ENCODE data around the gene HOXA13. TPM values are rescaled to one million over a fixed set of nuclear protein-coding genes. Genes with fewer than 3 reads are reported as not detected.

Gene HOXA13
- total RNA-seq, 3 donors from 2014 or later, result 0.16 to 0.33 TPM; not detected in 1

DNA sequence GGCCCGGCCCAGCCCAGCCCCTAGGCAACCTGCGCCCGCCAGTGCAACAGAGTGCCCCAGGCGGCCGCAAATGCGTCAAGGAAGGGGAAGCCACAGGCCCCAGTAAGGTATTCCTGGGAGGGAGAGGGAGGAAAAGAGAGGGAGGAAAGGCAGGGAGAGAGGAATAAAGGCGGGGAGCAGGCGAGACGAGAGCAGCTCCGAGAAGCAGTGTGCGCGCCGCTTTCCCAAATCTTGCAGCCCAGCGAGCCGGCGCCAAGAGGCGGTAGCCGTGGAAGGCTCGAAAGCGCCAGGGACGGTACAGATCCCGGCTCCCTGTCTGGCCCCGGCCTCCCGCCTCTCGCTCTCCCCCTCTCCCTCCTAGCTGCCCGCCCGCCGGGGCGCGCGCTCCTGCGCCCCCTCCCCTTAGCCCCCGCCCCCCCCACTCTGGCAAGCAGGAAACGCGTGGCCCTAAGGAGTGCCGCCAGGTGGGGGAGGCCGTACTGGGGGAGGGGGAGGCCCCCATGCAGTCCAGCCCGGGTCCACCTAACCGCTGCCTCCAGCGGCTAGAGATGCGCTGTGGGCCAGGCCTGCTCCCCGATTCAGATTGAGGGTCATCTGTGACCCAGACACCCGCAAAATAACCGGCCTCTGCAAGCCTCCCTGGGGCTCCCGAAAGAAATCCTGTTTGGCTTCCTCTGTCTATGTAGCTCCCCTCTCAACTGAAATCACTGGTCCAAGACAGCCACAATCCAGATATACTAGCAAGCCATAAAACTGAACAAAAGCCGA lies 30.0 kb downstream of the HOXA13 start:
- Histone ChIP-seq H3K27ac (peak overlapping the region; percentile 82 to 89), H3K4me1 (no peaks in the 10 kb centered on the region), H3K4me3 (peak overlapping the region; percentile 50 to 76 (median 63)), H3K27me3 (peaks cover 5 to 75% of the 10 kb centered on the region in 2 donors), H3K36me3 (no peaks in the 10 kb centered on the region), H3K9me3 (no peaks in the 10 kb centered on the region)
- intact Hi-C loops (cut with DNase I; ENCODE audit: low total_unique reads), result loop anchor here (10.0 kb wide), 1 partner anchor 1315 kb away; no protein-coding TSS in a partner anchor
- DNase-seq (ENCODE audit: low spot score in 2 of 2), result peak in 1 of 2 donors; percentile 49
- TF ChIP-seq, protein P1, sequence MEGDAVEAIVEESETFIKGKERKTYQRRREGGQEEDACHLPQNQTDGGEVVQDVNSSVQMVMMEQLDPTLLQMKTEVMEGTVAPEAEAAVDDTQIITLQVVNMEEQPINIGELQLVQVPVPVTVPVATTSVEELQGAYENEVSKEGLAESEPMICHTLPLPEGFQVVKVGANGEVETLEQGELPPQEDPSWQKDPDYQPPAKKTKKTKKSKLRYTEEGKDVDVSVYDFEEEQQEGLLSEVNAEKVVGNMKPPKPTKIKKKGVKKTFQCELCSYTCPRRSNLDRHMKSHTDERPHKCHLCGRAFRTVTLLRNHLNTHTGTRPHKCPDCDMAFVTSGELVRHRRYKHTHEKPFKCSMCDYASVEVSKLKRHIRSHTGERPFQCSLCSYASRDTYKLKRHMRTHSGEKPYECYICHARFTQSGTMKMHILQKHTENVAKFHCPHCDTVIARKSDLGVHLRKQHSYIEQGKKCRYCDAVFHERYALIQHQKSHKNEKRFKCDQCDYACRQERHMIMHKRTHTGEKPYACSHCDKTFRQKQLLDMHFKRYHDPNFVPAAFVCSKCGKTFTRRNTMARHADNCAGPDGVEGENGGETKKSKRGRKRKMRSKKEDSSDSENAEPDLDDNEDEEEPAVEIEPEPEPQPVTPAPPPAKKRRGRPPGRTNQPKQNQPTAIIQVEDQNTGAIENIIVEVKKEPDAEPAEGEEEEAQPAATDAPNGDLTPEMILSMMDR (IDR thresholded peaks at IDR 0.05), result no peak
- TF ChIP-seq POLR2AphosphoS5 (IDR thresholded peaks at IDR 0.05), result no peak
- no peak for TF ChIP-seq POLR2A (IDR thresholded peaks at IDR 0.05)

DNA sequence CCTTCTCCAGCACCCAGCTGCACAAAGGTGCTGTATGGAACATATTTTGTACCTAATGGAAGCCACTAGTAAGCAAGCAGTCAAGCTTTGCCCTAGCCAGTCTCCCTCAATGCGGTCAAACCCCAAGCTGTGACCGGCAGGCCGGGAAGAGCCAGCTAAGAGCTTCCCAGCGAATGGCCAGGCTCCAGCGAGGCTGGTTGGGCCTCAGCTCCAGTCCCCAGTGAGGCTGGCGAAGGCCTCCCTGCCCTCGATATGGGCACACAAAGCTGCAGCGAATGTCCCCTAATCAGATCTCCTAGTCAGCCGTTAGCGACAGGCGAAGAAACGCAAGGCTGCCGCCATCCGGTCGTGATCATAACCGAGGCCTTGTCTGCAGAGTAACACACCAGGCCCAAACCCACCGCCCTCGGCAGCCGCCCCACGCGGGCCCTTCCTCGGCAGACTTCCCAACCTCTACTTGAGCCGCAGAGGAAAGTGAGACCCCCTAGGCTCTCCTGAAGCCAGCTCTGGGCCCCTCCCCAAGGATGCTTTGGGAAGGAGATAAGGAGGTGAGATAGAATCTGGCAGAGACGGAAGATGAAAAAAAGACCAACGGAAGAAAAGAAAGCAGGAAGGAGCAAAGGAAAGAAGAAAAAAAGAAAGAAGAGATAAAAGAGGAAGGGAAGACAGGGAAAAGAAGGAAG lies 31.5 kb downstream of the HOXA13 start:
- H3K4me1 ChIP-seq, result no peaks in the 10 kb centered on the region
- H3K36me3 ChIP-seq, result no peaks in the 10 kb centered on the region
- peak in 2 of 3 donors; percentile 11 to 19 for TF ChIP-seq POLR2AphosphoS5 (IDR thresholded peaks at IDR 0.05)
- TF ChIP-seq, protein P1 (IDR thresholded peaks at IDR 0.05), result no peak
- H3K27me3 ChIP-seq, result peaks cover 6 to 69% of the 10 kb centered on the region in 2 donors
- no peak for DNase-seq (ENCODE audit: low spot score in 2 of 2)
- peak overlapping the region; percentile 82 to 89 for H3K27ac ChIP-seq
- peak overlapping the region; percentile 50 to 76 (median 63) for H3K4me3 ChIP-seq
- no peaks in the 10 kb centered on the region for H3K9me3 ChIP-seq
- intact Hi-C loops (cut with DNase I; ENCODE audit: low total_unique reads), result no loop called here

DNA sequence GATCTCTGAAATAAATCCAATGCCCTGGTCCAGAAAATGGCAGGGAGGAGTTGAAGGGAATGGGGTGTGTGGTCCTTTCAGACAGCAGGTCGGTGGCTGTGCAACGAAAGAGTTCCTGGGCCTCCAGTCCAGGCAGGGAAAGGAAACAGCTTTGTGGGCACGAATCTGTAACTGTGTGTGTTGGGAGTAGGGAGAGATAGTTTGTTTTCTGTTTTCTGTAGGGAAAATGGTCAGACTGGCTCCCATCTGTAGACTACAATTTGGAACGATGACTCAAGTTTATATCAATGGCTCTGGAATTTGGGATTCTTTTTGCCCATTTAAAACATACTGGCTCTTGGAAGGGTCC lies 32.0 kb downstream of the HOXA13 start:
- Histone ChIP-seq H3K27me3 (peaks cover 6 to 67% of the 10 kb centered on the region in 2 donors), H3K27ac (peak overlapping the region; percentile 78 to 89), H3K36me3 (no peaks in the 10 kb centered on the region), H3K9me3 (no peaks in the 10 kb centered on the region), H3K4me1 (no peaks in the 10 kb centered on the region), H3K4me3 (peak overlapping the region; percentile 50 to 76 (median 63))
- intact Hi-C loops (cut with DNase I; ENCODE audit: low total_unique reads), result no loop called here
- TF ChIP-seq POLR2AphosphoS5 (IDR thresholded peaks at IDR 0.05), result no peak
- TF ChIP-seq, protein P1 (IDR thresholded peaks at IDR 0.05), result no peak
- TF ChIP-seq POLR2A (IDR thresholded peaks at IDR 0.05), result no peak
- DNase-seq (ENCODE audit: low spot score in 2 of 2), result no peak

DNA sequence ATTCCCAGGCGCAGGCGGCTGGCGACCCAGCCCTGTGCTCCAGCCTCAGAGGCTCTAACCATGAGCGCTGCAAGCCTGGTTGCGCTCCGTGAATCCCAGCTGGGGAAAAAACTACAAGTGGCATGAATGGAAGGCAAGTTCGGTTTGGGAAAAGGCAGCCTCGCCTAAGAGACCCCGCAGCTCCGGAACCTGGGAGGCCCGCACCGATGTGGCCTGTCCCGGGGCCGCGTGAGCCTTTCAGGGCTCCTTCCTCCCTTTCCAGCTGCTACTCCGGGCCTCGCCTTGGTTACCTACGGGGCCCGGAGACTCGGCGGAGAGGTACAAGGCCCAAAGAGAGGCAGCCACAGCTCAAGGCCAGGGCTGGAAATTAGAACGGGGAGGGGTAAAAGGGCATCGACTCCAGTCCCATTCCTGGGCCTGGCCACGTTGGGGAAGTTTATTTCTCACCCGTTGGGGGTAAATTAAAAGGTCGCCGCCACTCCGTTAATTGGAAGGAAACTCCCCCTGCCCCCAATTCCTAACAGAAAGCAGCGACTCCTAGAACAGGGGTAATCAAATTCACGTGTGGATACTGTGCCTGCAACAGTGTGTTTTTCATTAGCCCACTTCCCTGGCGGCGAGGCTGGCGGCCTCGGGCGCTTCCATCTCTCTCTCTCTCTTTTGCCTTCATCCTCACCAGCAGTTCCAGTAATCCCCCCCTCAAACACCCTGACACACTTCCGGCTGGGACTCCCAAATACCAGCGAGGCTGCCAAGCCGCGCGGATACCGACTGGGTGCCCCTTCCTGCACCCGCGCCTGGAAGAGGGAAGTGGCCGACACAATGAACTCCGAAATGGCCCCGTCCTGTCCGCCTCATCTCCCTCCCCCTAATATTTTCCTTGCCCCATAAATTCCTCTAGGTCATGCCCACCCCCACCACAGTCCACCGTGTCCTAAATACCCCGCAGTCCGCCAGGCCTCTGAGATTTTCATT lies 33.1 kb downstream of the HOXA13 start:
- Histone ChIP-seq H3K4me3 (peak overlapping the region; percentile 65 to 80 (median 65)), H3K27me3 (peaks cover 6 to 67% of the 10 kb centered on the region in 2 donors), H3K9me3 (no peaks in the 10 kb centered on the region), H3K4me1 (no peaks in the 10 kb centered on the region), H3K27ac (peak overlapping the region; percentile 81 to 89), H3K36me3 (no peaks in the 10 kb centered on the region)
- DNase-seq (ENCODE audit: low spot score in 2 of 2), result no peak
- TF ChIP-seq POLR2AphosphoS5 (IDR thresholded peaks at IDR 0.05), result no peak
- TF ChIP-seq, protein P1 (IDR thresholded peaks at IDR 0.05), result no peak
- TF ChIP-seq POLR2A (IDR thresholded peaks at IDR 0.05), result no peak
- intact Hi-C loops (cut with DNase I; ENCODE audit: low total_unique reads), result no loop called here

All from breast epithelium (tissue), 4 donors.